HG02642 (cell line): ENCODE data around the gene MGAT4B.
"Not testable (repeated sequence)": the region's sequence is repeated elsewhere in the genome, so short reads cannot be mapped to it uniquely, and the experiment has no call there.

ENCODE experiments used
- ATAC-seq: cut with Tn5 transposase; IDR thresholded peaks from one replicate; pipeline ENCODE4 v1.9.1; 2021; ENCODE audit warnings: mild to moderate bottlenecking; ENCODE audit not compliant: unreplicated experiment, poor library complexity

Gene MGAT4B

GRCh38 chr5:179796877-179797608, 9.6 kb downstream of the MGAT4B start:
- no peak for ATAC-seq

DNA sequence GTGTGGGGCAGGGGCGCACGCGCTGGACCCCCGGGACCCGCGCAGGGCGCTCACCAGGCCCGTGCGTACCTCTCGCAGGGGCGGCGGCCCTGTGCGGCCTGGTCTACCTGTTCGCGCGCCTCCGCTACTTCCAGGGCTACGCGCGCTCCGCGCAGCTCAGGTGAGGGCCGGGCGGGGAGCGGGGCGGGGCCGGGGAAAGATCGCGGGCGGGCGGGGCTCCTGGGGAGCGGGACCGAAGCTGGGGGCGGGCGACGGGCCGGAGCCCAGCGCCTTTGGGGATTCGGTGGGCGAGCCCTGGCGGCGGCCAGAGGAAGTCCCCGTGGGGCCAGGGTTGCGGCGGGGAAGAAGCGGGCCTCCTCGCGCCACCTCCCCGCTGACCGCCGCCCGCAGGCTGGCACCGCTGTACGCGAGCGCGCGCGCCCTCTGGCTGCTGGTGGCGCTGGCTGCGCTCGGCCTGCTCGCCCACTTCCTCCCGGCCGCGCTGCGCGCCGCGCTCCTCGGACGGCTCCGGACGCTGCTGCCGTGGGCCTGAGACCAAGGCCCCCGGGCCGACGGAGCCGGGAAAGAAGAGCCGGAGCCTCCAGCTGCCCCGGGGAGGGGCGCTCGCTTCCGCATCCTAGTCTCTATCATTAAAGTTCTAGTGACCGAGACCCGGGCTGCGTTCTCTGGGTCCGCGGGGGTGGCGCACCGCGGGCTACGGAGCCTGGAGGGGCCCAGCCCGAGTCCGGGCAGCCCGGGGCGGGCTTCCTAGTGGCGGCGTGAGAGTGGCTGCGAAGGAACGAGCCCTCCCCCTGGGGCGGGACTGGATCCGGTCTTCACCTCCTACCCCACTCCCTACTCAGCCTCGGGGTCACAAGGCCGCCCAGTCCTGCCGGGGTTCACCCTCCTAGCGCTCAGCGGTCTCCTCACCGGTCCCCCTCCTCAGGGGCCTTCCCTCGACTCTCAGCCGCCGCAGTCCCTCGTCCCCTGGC, 10.5 kb downstream of the MGAT4B start:
- peak; percentile 79 for ATAC-seq

DNA sequence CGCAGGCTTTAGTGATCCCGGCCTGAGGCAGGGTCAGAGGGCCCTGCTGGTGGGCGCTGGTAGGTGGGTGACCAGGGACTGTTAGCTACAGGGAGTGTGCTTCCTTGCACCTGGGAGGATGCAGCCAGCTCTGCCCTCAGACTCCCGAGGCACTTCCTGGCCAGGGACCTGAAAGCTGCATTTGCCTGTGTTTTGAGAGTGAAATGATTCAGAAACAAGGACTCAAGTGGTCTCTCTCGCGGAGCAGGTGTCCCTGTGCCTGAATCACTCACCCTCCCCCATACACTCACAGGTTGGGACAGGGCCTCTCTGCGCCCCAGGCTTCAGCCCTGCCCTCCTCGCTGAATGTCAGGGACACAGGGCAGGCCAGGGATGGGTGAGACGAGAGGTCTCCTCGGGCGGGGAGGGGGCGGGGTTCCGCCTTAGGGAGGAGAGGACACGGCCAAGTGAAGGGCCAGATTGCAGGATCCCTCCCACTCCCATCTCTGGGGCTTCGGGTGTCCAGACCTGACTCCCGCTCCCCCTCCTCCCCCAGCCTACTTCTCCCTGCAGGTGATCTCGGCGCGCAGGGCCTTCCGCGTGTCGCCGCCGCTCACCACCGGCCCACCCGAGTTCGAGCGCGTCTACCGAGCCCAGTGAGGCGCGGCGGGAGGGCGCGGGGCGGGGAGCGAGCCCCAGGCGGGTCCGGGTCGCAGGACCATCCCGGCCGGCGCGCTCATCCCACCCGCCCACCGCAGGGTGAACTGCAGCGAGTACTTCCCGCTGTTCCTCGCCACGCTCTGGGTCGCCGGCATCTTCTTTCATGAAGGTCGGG, 11.4 kb downstream of the MGAT4B start:
- no peak for ATAC-seq

DNA sequence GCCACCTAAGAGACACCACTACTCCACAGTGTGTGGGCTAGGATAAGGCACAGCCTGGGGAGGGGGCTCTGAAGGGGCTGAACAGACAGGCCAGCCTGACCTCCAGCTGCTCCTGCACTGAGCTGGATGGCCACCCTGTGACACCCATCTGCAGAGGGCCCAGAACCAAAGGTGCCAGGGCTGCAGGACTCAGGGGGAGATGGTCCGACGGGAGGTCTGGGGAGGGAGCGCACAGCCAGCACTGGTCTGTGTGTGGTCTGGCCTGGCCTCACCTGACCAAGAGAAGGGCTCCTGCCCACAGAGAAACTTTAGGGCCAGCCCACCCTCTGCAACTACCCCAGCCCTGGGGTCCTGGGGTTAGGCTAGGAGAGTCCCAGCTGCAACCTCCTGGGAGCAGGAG, 12.1 kb downstream of the MGAT4B start:
- ATAC-seq, result no peak

DNA sequence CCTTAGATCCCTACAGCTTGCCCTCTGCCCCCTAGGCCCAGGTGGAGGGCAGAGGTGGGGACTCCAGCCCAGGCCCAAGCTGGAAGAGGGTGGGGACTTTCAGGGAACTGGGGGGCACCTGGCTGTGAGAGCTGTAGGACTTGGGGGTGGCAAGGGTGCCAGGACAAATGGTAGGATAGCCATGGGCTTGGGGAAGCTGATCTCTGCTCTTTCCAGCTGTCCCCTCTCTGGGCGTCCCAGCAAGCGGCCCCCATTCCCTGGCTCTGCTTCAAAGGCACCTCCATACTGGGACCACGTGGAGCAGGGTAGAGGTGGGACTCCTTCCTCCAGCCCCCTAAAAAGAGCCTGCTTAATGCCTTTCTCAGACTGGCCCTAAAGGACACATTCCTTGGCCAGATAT, 12.5 kb downstream of the MGAT4B start:
- no peak for ATAC-seq

DNA sequence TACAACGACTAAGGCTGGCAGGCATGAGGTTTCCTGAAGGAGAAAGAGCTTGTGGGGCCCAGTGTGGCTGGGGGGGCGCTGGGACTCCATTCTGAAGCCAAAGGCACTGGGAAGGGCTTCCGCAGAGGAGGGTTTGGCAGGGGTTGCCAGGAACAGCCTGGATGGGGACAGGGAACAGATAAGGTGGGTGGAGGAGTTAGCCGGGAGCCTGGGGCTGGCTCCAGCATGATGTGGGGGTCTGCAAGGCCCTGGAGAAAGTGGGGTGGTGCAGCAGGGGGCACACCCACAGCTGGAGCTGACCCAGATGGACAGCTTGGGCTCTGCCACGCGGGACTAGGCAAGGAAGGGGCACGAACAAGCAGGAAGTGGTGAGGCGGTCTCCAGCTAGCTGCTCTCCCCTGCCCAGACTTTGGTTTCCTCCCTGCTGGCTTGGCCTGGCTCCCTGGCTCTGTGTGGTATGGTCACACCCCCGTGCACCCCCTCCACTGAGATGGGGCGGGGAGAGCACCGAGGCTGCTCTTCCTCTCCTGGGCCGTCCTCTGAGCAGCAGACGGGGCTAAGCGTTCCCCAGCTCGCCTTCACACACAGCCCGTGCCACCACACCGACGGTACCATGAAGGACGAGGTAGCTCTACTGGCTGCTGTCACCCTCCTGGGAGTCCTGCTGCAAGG, 13.1 kb downstream of the MGAT4B start, which contains the start of gene LTC4S:
TSS of gene LTC4S (plus strand) at position 519 of the 672 bp plus-strand sequence. CDS start at position 614, 95 bp downstream.
- no peak for ATAC-seq

DNA sequence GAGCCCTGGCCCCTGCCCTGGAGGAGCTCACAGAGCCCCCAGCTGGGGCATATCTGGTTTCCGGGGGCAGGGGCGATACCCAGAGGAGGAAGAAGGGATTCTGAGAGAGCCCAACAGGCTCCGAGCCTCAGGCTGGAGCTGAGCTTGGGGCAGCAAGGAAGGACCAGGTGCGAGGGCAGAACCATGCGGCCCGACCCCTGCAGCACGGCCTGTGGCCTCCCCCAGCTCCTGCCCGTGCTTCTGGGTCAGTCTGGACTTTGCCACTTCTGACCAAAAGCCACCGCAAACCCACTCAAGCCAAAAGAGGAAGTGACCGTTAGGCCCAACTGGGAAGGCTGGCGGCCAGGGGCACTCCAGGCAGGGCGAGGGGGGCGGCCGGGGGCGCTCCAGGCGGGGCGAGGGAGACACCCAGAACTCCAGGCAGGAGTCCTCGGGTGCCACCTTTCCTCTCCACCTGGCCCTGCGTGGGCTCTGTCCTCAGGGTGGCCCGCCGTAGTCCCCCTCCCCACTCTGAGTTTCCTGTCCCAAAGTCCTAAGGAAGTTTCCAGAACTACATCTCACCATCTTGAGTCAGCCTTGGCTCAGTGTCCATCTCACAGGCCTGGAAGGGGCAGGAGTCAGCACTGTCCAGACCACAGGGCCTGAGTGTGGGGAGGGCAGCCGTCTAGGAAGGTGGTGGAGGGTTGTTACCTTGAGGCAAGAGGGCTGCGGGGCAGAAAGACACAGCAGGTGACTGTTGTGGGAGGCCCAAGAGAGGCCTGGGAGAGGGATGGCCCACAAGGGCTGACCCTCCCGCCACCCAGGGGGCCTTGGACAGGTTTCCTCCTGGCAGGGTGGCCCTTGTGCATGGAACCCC, 13.8 kb downstream of the MGAT4B start:
- no peak for ATAC-seq

- no peak for ATAC-seq
Measured at GRCh38 chr5:179791881-179792611, 14.6 kb downstream of the MGAT4B start.

GRCh38 chr5:179789278-179789677, 17.4 kb downstream of the MGAT4B start:
- not testable (repeated sequence) for ATAC-seq

- ATAC-seq, result no peak
Measured at GRCh38 chr5:179788193-179788854, 18.3 kb downstream of the MGAT4B start.

- ATAC-seq, result no peak
Measured at GRCh38 chr5:179786861-179787260, 19.8 kb downstream of the MGAT4B start.

- ATAC-seq, result no peak
Measured at GRCh38 chr5:179783128-179783527, 23.5 kb downstream of the MGAT4B start.

DNA sequence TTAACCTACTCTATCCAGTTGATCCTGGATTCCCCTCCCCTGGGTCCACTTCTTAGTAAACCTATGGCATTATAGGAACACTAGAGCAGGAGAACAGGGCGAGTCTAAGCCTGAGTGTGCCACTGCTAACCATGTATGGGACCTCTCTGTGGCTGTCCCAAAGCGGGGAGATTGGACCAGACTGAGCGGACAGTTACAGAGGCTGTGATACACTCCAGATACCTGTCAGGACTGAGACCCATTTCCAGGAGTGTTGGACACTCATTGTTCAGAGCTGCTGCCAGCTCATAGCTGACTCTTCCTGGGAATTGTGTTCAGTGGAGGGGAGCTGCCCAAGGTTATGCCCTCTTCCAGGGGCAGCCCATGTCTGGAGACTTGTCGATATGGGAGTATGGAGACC, 24.8 kb downstream of the MGAT4B start:
- no peak for ATAC-seq

GRCh38 chr5:179780362-179780761, 26.3 kb downstream of the MGAT4B start:
- ATAC-seq, result no peak

GRCh38 chr5:179779826-179780225, 26.8 kb downstream of the MGAT4B start:
- no peak for ATAC-seq

- no peak for ATAC-seq
Measured at GRCh38 chr5:179778591-179778990, 28.1 kb downstream of the MGAT4B start.

- ATAC-seq, result no peak
Measured at GRCh38 chr5:179777909-179778308, 28.8 kb downstream of the MGAT4B start.

- ATAC-seq, result no peak
Measured at GRCh38 chr5:179777456-179777855, 29.2 kb downstream of the MGAT4B start.
